ENCODE results near the gene ZNF521.
A peak's percentile ranks its signal among the peaks of the same experiment; 100 is the strongest.

ZNF521 gene

DNA sequence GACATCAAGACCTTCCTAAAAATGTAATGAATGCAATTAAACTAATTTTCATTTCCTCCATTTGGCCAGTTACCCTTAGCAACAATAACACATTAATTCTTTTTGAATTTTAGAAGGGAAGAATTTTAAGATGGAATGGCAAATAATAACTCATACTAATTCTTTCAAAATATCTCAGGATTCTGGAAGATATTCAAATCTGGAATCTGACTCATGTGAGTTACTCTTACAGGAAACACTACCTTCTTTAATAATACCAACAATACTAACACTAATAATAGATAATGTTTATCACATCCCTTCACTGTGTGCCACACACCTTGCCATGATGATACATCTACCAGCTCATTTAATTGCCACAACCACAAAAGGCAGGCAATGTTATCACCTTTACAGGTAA, 46.4 kb downstream of the ZNF521 start:
- TF ChIP-seq ISL1 (CRISPR knock-in tag; IDR thresholded peaks at IDR 0.05), result peak; percentile 64
- no peak for TF ChIP-seq ZNF565 (CRISPR knock-in tag; conservative IDR thresholded peaks at IDR 0.05; ENCODE audit: low read depth)
- no peak for TF ChIP-seq TCF4 (CRISPR knock-in tag; IDR thresholded peaks at IDR 0.05; ENCODE audit: borderline replicate concordance)
- ATAC-seq, result no peak

DNA sequence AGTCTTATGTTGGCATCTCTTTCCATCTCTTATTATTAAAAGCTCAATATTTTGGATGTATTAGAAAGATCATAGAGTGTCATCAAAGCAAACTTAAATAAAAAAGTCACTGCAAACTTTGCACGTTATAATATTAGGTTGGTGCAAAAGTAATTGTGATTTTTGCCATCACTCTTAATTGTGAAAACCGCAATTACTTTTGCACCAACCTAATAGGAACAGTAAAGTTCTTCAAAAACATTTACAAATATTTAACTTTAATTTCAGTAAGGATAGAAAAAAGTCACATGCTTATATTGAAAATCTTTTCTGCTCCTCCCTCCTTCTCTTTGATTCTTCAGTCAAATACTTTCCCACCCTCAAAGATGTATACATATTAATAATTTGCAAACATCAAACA, 51.5 kb downstream of the ZNF521 start:
- no peak for TF ChIP-seq CSDC2 (CRISPR knock-in tag; IDR thresholded peaks at IDR 0.05)
- TF ChIP-seq, protein P1, sequence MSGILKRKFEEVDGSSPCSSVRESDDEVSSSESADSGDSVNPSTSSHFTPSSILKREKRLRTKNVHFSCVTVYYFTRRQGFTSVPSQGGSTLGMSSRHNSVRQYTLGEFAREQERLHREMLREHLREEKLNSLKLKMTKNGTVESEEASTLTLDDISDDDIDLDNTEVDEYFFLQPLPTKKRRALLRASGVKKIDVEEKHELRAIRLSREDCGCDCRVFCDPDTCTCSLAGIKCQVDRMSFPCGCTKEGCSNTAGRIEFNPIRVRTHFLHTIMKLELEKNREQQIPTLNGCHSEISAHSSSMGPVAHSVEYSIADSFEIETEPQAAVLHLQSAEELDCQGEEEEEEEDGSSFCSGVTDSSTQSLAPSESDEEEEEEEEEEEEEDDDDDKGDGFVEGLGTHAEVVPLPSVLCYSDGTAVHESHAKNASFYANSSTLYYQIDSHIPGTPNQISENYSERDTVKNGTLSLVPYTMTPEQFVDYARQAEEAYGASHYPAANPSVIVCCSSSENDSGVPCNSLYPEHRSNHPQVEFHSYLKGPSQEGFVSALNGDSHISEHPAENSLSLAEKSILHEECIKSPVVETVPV (CRISPR knock-in tag; IDR thresholded peaks at IDR 0.05), result no peak
- TF ChIP-seq ZNF70 (CRISPR knock-in tag; IDR thresholded peaks at IDR 0.05), result no peak
- TF ChIP-seq ARNTL (CRISPR knock-in tag; IDR thresholded peaks at IDR 0.05; ENCODE audit: borderline replicate concordance, low read depth), result no peak
- no peak for TF ChIP-seq ZFP30 (CRISPR knock-in tag; IDR thresholded peaks at IDR 0.05)
- no peak for TF ChIP-seq OSR1 (CRISPR knock-in tag; IDR thresholded peaks at IDR 0.05)
- no peak for TF ChIP-seq ESRRG (CRISPR knock-in tag; IDR thresholded peaks at IDR 0.05)
- no peak for TF ChIP-seq PPARA (CRISPR knock-in tag; IDR thresholded peaks at IDR 0.05; ENCODE audit: borderline replicate concordance)
- TF ChIP-seq, protein P2, sequence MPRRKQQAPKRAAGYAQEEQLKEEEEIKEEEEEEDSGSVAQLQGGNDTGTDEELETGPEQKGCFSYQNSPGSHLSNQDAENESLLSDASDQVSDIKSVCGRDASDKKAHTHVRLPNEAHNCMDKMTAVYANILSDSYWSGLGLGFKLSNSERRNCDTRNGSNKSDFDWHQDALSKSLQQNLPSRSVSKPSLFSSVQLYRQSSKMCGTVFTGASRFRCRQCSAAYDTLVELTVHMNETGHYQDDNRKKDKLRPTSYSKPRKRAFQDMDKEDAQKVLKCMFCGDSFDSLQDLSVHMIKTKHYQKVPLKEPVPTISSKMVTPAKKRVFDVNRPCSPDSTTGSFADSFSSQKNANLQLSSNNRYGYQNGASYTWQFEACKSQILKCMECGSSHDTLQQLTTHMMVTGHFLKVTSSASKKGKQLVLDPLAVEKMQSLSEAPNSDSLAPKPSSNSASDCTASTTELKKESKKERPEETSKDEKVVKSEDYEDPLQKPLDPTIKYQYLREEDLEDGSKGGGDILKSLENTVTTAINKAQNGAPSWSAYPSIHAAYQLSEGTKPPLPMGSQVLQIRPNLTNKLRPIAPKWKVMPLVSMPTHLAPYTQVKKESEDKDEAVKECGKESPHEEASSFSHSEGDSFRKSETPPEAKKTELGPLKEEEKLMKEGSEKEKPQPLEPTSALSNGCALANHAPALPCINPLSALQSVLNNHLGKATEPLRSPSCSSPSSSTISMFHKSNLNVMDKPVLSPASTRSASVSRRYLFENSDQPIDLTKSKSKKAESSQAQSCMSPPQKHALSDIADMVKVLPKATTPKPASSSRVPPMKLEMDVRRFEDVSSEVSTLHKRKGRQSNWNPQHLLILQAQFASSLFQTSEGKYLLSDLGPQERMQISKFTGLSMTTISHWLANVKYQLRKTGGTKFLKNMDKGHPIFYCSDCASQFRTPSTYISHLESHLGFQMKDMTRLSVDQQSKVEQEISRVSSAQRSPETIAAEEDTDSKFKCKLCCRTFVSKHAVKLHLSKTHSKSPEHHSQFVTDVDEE (CRISPR knock-in tag; IDR thresholded peaks at IDR 0.05), result no peak
- TF ChIP-seq GLIS3 (CRISPR knock-in tag; IDR thresholded peaks at IDR 0.05), result no peak
- TF ChIP-seq ZC3H10 (CRISPR knock-in tag; IDR thresholded peaks at IDR 0.05), result no peak
- TF ChIP-seq ZNF8 (CRISPR knock-in tag; IDR thresholded peaks at IDR 0.05), result no peak
- no peak for TF ChIP-seq ZFP3 (CRISPR knock-in tag; IDR thresholded peaks at IDR 0.05)
- TF ChIP-seq, protein P3, sequence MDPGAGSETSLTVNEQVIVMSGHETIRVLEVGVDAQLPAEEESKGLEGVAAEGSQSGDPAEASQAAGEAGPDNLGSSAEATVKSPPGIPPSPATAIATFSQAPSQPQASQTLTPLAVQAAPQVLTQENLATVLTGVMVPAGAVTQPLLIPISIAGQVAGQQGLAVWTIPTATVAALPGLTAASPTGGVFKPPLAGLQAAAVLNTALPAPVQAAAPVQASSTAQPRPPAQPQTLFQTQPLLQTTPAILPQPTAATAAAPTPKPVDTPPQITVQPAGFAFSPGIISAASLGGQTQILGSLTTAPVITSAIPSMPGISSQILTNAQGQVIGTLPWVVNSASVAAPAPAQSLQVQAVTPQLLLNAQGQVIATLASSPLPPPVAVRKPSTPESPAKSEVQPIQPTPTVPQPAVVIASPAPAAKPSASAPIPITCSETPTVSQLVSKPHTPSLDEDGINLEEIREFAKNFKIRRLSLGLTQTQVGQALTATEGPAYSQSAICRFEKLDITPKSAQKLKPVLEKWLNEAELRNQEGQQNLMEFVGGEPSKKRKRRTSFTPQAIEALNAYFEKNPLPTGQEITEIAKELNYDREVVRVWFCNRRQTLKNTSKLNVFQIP (CRISPR knock-in tag; IDR thresholded peaks at IDR 0.05; ENCODE audit: borderline replicate concordance, low read depth), result no peak
- TF ChIP-seq SNAI2 (CRISPR knock-in tag; IDR thresholded peaks at IDR 0.05), result no peak
- no peak for TF ChIP-seq TOX (CRISPR knock-in tag; IDR thresholded peaks at IDR 0.05; ENCODE audit: borderline replicate concordance)
- no peak for ATAC-seq

DNA sequence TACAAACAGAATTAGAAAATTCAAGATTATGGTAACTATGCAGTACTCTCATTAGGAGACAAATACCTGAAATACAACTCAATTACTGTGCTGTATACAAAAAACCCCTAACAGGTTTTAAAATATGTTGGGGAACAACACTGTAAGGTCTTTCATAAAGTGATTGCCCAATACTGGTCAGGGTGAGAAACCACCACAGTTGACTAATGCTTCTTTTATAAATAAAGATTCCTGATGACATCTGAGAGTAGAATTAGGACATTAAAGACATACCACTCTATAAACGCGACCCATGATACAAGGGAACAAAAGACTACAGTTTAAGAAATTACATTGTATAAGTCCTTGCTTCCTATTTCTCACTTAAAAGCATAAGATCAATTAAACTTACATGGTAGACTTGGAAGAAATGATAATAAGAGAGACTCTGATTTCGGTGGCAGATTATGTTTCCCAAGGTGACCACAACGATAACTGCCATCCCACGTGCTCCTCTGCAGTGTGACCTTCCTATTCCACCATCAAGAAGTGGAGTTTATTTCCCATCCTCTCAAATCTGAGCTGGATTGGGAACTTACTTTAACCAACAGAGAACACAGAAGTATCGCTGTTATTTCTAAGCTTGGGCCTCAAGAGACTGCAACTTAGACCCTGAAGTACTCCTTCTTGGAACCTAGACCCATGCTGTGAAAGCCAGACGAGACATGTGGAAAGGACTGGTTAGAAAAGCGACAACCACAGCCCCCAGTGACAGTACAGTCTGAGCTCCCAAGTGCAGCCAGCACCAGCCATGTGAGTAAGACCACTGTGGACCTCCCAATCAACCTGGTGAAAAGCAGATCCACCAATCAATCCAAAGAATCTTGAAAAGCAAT, 52.3 kb downstream of the ZNF521 start:
- ATAC-seq, result peak; percentile 33
- TF ChIP-seq TOX (CRISPR knock-in tag; IDR thresholded peaks at IDR 0.05; ENCODE audit: borderline replicate concordance) (no peak), OSR1 (CRISPR knock-in tag; IDR thresholded peaks at IDR 0.05) (no peak), BACH2 (CRISPR knock-in tag; IDR thresholded peaks at IDR 0.05; ENCODE audit: borderline replicate concordance) (no peak), ZNF8 (CRISPR knock-in tag; IDR thresholded peaks at IDR 0.05) (no peak), ISL1 (CRISPR knock-in tag; IDR thresholded peaks at IDR 0.05) (no peak), RARB (CRISPR knock-in tag; IDR thresholded peaks at IDR 0.05) (no peak), PPARA (CRISPR knock-in tag; IDR thresholded peaks at IDR 0.05; ENCODE audit: borderline replicate concordance) (no peak), TCF4 (CRISPR knock-in tag; IDR thresholded peaks at IDR 0.05; ENCODE audit: borderline replicate concordance) (no peak), GLIS3 (CRISPR knock-in tag; IDR thresholded peaks at IDR 0.05) (no peak), ARNTL (CRISPR knock-in tag; IDR thresholded peaks at IDR 0.05; ENCODE audit: borderline replicate concordance, low read depth) (no peak), ZFP3 (CRISPR knock-in tag; IDR thresholded peaks at IDR 0.05) (no peak)
- TF ChIP-seq, protein P3 (CRISPR knock-in tag; IDR thresholded peaks at IDR 0.05; ENCODE audit: borderline replicate concordance, low read depth), result no peak
- TF ChIP-seq, protein P4, sequence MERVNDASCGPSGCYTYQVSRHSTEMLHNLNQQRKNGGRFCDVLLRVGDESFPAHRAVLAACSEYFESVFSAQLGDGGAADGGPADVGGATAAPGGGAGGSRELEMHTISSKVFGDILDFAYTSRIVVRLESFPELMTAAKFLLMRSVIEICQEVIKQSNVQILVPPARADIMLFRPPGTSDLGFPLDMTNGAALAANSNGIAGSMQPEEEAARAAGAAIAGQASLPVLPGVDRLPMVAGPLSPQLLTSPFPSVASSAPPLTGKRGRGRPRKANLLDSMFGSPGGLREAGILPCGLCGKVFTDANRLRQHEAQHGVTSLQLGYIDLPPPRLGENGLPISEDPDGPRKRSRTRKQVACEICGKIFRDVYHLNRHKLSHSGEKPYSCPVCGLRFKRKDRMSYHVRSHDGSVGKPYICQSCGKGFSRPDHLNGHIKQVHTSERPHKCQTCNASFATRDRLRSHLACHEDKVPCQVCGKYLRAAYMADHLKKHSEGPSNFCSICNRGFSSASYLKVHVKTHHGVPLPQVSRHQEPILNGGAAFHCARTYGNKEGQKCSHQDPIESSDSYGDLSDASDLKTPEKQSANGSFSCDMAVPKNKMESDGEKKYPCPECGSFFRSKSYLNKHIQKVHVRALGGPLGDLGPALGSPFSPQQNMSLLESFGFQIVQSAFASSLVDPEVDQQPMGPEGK (CRISPR knock-in tag; IDR thresholded peaks at IDR 0.05; ENCODE audit: borderline replicate concordance), result no peak
- TF ChIP-seq, protein P1 (CRISPR knock-in tag; IDR thresholded peaks at IDR 0.05), result no peak

Data from SK-N-SH treated with all-trans-retinoic acid at 6 μM for 48 hours (cell line).